Measurements from ENCODE around the gene BPNT1. TPM values are rescaled to one million over a fixed set of nuclear protein-coding genes. Genes with fewer than 3 reads are reported as not detected.
"Not testable (repeated sequence)": the region's sequence is repeated elsewhere in the genome, so short reads cannot be mapped to it uniquely, and the experiment has no call there.

Gene BPNT1
- polyA plus RNA-seq, 1 donor from 2014 or later: 47.2 TPM

GRCh38 chr1:220113136-220113695 lies 23.6 kb upstream of the BPNT1 start:
- no peak overlapping the region for H3K4me2 ChIP-seq (ENCODE audit: low read length)
- no peaks in the 10 kb centered on the region for H3K36me3 ChIP-seq (ENCODE audit: insufficient read depth, low read length)
- H3K9me3 ChIP-seq (ENCODE audit: low read length): no peaks in the 10 kb centered on the region
- no peak overlapping the region for H3K27ac ChIP-seq (ENCODE audit: low read length)
- H3K27me3 ChIP-seq (ENCODE audit: insufficient read depth, low read depth, low read length): no peaks in the 10 kb centered on the region
- no peaks in the 10 kb centered on the region for H3F3A ChIP-seq (ENCODE audit: insufficient read depth, low read length, poor library complexity, severe bottlenecking)
- no peak overlapping the region for H2AFZ ChIP-seq (ENCODE audit: low read depth, low read length)
- no peaks in the 10 kb centered on the region for H3K79me2 ChIP-seq (replicated peaks; ENCODE audit: insufficient read depth, low read length)
- no peak overlapping the region for H3K9ac ChIP-seq (ENCODE audit: low read length)
- H3K9me2 ChIP-seq (ENCODE audit: insufficient read depth, low read length): no peaks in the 10 kb centered on the region
- H3K4me3 ChIP-seq (ENCODE audit: low read length): no peak overlapping the region
- no peaks in the 10 kb centered on the region for H4K20me1 ChIP-seq (ENCODE audit: insufficient read depth)
- TF ChIP-seq CTCF (IDR thresholded peaks at IDR 0.05; ENCODE audit: poor library complexity, severe bottlenecking): peak; percentile 48
- TF ChIP-seq RAD21 (conservative IDR thresholded peaks at IDR 0.05): no peak
- TF ChIP-seq EP300 (conservative IDR thresholded peaks at IDR 0.05; ENCODE audit: poor library complexity, severe bottlenecking): no peak
- TF ChIP-seq REST (IDR thresholded peaks at IDR 0.05; ENCODE audit: borderline replicate concordance): no peak
- TF ChIP-seq MXI1 (conservative IDR thresholded peaks at IDR 0.05; ENCODE audit: poor library complexity, severe bottlenecking): no peak

GRCh38 chr1:220112600-220112999 lies 23.0 kb upstream of the BPNT1 start:
- H2AFZ ChIP-seq (ENCODE audit: low read depth, low read length); H3F3A ChIP-seq (ENCODE audit: insufficient read depth, low read length, poor library complexity, severe bottlenecking); H3K36me3 ChIP-seq (ENCODE audit: insufficient read depth, low read length); H3K9me2 ChIP-seq (ENCODE audit: insufficient read depth, low read length); H3K79me2 ChIP-seq (replicated peaks; ENCODE audit: insufficient read depth, low read length); H4K20me1 ChIP-seq (ENCODE audit: insufficient read depth); H3K27ac ChIP-seq (ENCODE audit: low read length); H3K4me3 ChIP-seq (ENCODE audit: low read length); H3K9me3 ChIP-seq (ENCODE audit: low read length); H3K9ac ChIP-seq (ENCODE audit: low read length); H3K4me2 ChIP-seq (ENCODE audit: low read length); H3K27me3 ChIP-seq (ENCODE audit: insufficient read depth, low read depth, low read length): not testable (repeated sequence)

- not testable (repeated sequence) for H3K9me3 ChIP-seq (ENCODE audit: low read length); H3K36me3 ChIP-seq (ENCODE audit: insufficient read depth, low read length); H2AFZ ChIP-seq (ENCODE audit: low read depth, low read length)
These were observed 20.9 kb upstream of the BPNT1 start for GRCh38 chr1:220110473-220110872.

More at GRCh38 chr1:220110473-220110872, 20.9 kb upstream of the BPNT1 start:
- H3K9ac ChIP-seq (ENCODE audit: low read length); H3K4me3 ChIP-seq (ENCODE audit: low read length); H3K79me2 ChIP-seq (replicated peaks; ENCODE audit: insufficient read depth, low read length); H3K27ac ChIP-seq (ENCODE audit: low read length); H3K9me2 ChIP-seq (ENCODE audit: insufficient read depth, low read length); H4K20me1 ChIP-seq (ENCODE audit: insufficient read depth); H3K27me3 ChIP-seq (ENCODE audit: insufficient read depth, low read depth, low read length); H3K4me2 ChIP-seq (ENCODE audit: low read length); H3F3A ChIP-seq (ENCODE audit: insufficient read depth, low read length, poor library complexity, severe bottlenecking): not testable (repeated sequence)

Data from neural cell (in vitro differentiated cells).